ENCODE results near the gene HMMR. TPM values are rescaled to one million over a fixed set of nuclear protein-coding genes. Genes with fewer than 3 reads are reported as not detected.

HMMR gene
- total RNA-seq, 6 experiments from 2014 or later: 0.11 to 3.0 (median 1.1) TPM

DNA sequence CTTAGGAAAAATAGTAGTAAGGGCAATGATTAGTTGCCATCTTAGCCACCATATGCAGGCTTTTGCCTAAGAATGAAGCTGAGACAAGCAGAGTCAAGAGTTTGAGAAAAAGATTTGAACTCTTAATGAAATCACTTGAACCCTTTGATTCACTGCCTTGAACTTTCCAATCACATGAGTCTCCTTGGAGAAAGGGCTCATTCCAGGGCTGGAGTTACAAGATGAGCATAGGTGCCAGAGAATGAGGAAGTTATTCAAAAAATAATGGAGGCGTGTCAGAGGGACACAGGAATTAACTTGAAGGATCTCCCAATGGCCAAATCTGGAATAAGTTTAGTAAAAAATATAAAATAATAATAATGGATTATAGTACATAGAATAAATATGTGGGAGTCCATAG is 80.3 kb downstream of the HMMR start:
- TF ChIP-seq POLR2A (IDR thresholded peaks at IDR 0.05): no peak
- no peak for TF ChIP-seq CTCF (IDR thresholded peaks at IDR 0.05)
- Histone ChIP-seq H3K27ac (no peak overlapping the region), H3K36me3 (no peaks in the 10 kb centered on the region), H3K9me3 (no peaks in the 10 kb centered on the region), H3K4me1 (no peaks in the 10 kb centered on the region), H3K27me3 (no peaks in the 10 kb centered on the region), H3K4me3 (no peak overlapping the region)
- ATAC-seq (no peak), DNase-seq (no peak)
- intact Hi-C loops (cut with DNase I): no loop called here
- 47% methylated on average over 1 of the region's 1 CpG for WGBS (ENCODE audit: insufficient coverage, low coverage, low lambda C conversion rate, missing lambda C conversion rate)

Small RNAs within 50 kb of the gene (small RNA-seq; reads per million reads assigned to genes)
- 0 reads per million in 2 experiments for gene AC008723.1

Other genes starting within 250 kb of the HMMR start
- 100 to 1,000 TPM in 1 of 6 experiments, 10 to 100 TPM in 5; 47.7 to 146 (median 80.1) TPM for gene CCNG1, start 23.0 kb upstream of the HMMR start, total RNA-seq
- 10 to 100 TPM in 4 of 6 experiments, 1 to 10 TPM in 2; 2.0 to 16.9 (median 11.8) TPM for gene NUDCD2, start 530 bp upstream of the HMMR start, total RNA-seq
- gene MAT2B, start 45.0 kb downstream of the HMMR start, total RNA-seq: 10 to 100 TPM; 21.6 to 40.7 (median 26.6) TPM